Bronchial epithelial cell (primary cell): ENCODE results near the gene SLAMF6. TPM values are rescaled to one million over a fixed set of nuclear protein-coding genes. Genes with fewer than 3 reads are reported as not detected.

Source experiments
- DNase-seq: peaks from one replicate; pipeline ENCODE4 v3.0.0-alpha.2; 2010; ENCODE audit warnings: low read depth
- FAIRE-seq: peaks from 2 replicates; lab custom pipeline; 2011; peaks lifted over from hg19 to GRCh38; lab: Jason Lieb, UNC
- H3K27me3 ChIP-seq: 2 replicates; pipeline ENCODE4 v1.5.1; 2011; ENCODE audit warnings: low read length; ENCODE audit not compliant: control insufficient read depth, insufficient read depth
- H3K36me3 ChIP-seq: 2 replicates; pipeline ENCODE4 v1.5.1; 2011; ENCODE audit warnings: low read length; ENCODE audit not compliant: control insufficient read depth, insufficient read depth
- H3K4me3 ChIP-seq: 2 replicates; pipeline ENCODE4 v1.5.1; 2011; ENCODE audit warnings: mild to moderate bottlenecking, low read depth, low read length, control low read depth
- CTCF ChIP-seq: IDR thresholded peaks from 2 replicates; pipeline ENCODE4 v1.5.1; 2011; ENCODE audit warnings: mild to moderate bottlenecking, moderate library complexity, low read length, control low read depth, inconsistent platforms; ENCODE audit not compliant: insufficient read depth, severe bottlenecking
- total RNA-seq: library from RNA; depleted of rRNA; stranded (reverse); fragments of >200 nt; gene quantifications from 2 replicates; pipeline ENCODE4 v1.2.1, GENCODE V29; 2014

SLAMF6 gene
- total RNA-seq, 1 donor from 2014 or later = not detected

GRCh38 chr1:160474392-160475242, 48.4 kb downstream of the SLAMF6 start:
- TF ChIP-seq CTCF = no peak
- no peak for DNase-seq
- H3K4me3 ChIP-seq = no peak overlapping the region
- no peaks in the 10 kb centered on the region for H3K36me3 ChIP-seq
- H3K27me3 ChIP-seq = no peaks in the 10 kb centered on the region
- FAIRE-seq = no peak

GRCh38 chr1:160472112-160472511, 50.9 kb downstream of the SLAMF6 start:
- Histone ChIP-seq H3K27me3 (no peaks in the 10 kb centered on the region), H3K36me3 (no peaks in the 10 kb centered on the region), H3K4me3 (no peak overlapping the region)
- TF ChIP-seq CTCF = no peak
- DNase-seq = no peak
- FAIRE-seq = no peak

GRCh38 chr1:160471253-160471652, 51.8 kb downstream of the SLAMF6 start:
- Histone ChIP-seq H3K4me3 (no peak overlapping the region), H3K36me3 (no peaks in the 10 kb centered on the region), H3K27me3 (no peaks in the 10 kb centered on the region)
- TF ChIP-seq CTCF = no peak
- FAIRE-seq = no peak
- no peak for DNase-seq

- TF ChIP-seq CTCF = no peak
- FAIRE-seq = no peak
- no peak for DNase-seq
- no peaks in the 10 kb centered on the region for H3K27me3 ChIP-seq
- no peak overlapping the region for H3K4me3 ChIP-seq
- H3K36me3 ChIP-seq = no peaks in the 10 kb centered on the region
These were observed 55.5 kb downstream of the SLAMF6 start for GRCh38 chr1:160467576-160467975.

GRCh38 chr1:160466961-160467360, 56.1 kb downstream of the SLAMF6 start:
- no peak for DNase-seq
- no peak for TF ChIP-seq CTCF
- Histone ChIP-seq H3K4me3 (no peak overlapping the region), H3K27me3 (no peaks in the 10 kb centered on the region), H3K36me3 (no peaks in the 10 kb centered on the region)
- no peak for FAIRE-seq

GRCh38 chr1:160465123-160465522, 57.9 kb downstream of the SLAMF6 start:
- no peak for FAIRE-seq
- TF ChIP-seq CTCF = no peak
- no peaks in the 10 kb centered on the region for H3K36me3 ChIP-seq
- no peak overlapping the region for H3K4me3 ChIP-seq
- H3K27me3 ChIP-seq = no peaks in the 10 kb centered on the region
- DNase-seq = no peak
